Skeletal muscle satellite cell (primary cell): ENCODE data around the gene STPG3.

ENCODE experiments used
- H3K27me3 ChIP-seq: 2 replicates; pipeline ENCODE4 v1.7.0; 2013; ENCODE audit warnings: low read length; ENCODE audit not compliant: control insufficient read depth, insufficient read depth
- H3K36me3 ChIP-seq: 2 replicates; pipeline ENCODE4 v1.7.0; 2013; ENCODE audit warnings: mild to moderate bottlenecking, control low read depth, low read length; ENCODE audit not compliant: insufficient read depth
- H3K4me1 ChIP-seq: 2 replicates; pipeline ENCODE4 v1.7.0; 2013; ENCODE audit warnings: low read length; ENCODE audit not compliant: control insufficient read depth, insufficient read depth
- H3K4me2 ChIP-seq: 2 replicates; pipeline ENCODE4 v1.7.0; 2013; ENCODE audit warnings: mild to moderate bottlenecking, low read length
- H3K4me3 ChIP-seq: 2 replicates; pipeline ENCODE4 v1.7.0; 2013; ENCODE audit warnings: low read length
- H3K9ac ChIP-seq: 2 replicates; pipeline ENCODE4 v1.7.0; 2013; ENCODE audit warnings: mild to moderate bottlenecking, low read depth, low read length, moderate library complexity
- H3K9me3 ChIP-seq: replicated peaks from 2 replicates; pipeline ENCODE4 v1.7.0; 2013; ENCODE audit warnings: mild to moderate bottlenecking, control low read depth, low read length

Gene STPG3

DNA sequence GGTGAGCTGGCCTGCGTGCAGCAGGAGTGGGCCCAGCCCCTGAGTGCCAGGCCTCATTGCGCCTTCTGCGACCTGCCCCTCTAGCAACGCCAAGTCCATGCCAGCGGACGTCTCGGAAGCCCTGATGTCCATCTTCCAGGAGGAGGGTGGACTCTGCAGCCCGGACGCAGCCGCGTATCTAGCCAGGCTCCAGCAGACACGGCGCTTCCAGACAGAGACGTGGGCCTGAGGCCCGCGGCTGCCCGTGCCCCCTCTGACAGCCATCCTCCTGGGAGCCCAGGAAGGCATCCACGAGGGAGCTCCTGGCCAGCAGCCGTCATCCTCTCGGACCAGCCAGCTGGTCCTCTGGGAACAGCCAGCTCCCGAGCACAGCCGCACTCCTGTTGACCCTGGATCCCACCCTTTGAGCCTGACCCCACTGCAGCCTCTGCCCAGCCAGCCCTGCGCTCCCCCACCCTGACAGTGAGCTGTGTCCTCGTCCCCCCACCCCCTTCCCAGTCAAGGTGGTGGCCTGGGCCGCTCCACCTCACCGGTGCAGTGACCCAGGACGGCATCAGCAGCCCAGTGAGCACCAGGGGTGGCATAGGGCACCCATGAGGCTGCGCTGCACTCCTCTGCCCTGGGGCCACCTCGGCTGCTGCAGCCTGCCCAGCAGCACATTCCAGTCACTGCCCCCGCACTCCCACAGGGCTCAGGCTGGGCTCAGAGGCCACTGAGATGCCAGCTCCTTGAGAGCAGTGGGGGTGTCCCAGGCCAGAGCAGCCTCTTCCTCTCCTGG, 34.7 kb upstream of the STPG3 start:
- Histone ChIP-seq H3K4me1 (peaks cover 29% of the 10 kb centered on the region), H3K4me2 (peak overlapping the region; percentile 76), H3K36me3 (peaks cover 5% of the 10 kb centered on the region), H3K27me3 (no peaks in the 10 kb centered on the region), H3K4me3 (no peak overlapping the region), H3K9ac (no peak overlapping the region), H3K9me3 (no peaks in the 10 kb centered on the region)

DNA sequence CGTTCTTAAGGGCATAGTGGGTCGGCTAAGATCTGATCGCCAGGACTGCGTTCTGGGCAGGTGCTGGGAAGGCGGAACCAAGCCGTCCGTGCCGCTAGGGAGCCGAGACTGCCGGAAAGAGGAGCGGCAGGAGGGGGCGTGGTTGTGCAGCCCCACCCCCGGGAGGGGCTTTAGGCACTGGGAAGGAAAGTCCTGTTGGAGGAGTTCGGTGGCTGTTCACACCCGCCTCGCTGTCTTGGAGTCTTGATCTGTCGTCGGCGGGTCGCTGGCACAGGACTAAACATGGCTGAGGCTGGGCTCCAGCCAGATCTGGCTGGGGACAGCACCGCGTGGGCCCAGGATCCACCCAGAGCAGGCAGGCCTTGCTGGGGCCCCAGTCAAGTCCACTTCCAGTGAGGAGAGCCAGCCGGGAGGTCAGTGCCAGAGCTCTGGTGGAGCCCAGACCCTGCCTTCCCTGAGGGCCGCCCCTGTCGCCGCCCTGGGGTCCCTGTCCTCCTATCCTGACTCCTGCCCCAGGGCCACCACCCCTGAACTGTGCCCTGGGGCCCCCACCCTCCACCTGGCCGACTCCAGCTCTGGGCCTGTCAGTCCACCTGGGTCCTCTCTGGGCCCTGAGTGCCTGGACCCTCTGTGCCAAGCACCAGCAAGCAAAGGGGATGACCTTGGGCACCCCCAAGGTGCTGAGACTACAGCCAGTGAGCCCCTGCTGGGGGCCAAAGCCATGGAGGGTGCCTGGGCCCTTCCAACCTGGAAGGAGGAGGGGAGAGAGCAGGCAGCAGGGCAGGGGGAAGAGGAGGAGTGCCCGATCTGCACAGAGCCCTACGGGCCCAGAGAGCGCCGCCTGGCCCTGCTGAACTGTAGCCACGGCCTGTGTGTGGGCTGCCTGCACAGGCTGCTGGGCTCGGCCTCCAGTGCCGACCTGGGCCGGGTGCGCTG, 33.5 kb upstream of the STPG3 start:
- peaks cover 5% of the 10 kb centered on the region for H3K36me3 ChIP-seq
- H3K4me3 ChIP-seq = peak overlapping the region; percentile 53
- H3K4me2 ChIP-seq = peak overlapping the region; percentile 76
- no peaks in the 10 kb centered on the region for H3K9me3 ChIP-seq
- H3K4me1 ChIP-seq = peaks cover 29% of the 10 kb centered on the region
- peak overlapping the region; percentile 54 for H3K9ac ChIP-seq
- H3K27me3 ChIP-seq = no peaks in the 10 kb centered on the region

DNA sequence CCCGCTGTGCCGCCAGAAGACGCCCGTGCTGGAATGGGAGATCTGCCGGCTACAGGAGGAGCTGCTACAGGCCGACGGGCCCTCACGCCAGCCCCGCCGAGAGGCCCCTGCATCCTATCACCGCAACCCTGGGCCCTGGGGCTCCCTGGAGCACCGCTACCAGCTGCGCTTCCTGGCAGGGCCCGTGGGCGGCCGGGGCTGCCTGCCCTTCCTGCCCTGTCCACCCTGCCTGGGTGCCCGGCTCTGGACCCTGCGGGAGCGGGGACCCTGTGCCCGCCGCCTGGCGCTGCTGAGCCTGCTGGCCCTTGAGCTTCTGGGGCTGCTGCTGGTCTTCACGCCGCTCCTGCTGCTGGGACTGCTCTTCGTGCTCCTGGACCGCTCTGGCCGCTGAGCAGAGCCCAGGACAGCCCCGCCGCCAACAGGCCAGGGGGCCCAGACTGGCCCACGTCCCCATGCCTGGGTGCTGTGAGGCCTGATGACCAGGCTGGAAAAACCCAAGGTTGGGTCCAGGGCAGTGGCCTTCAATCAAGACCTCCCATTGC, 32.8 kb upstream of the STPG3 start:
- Histone ChIP-seq H3K27me3 (no peaks in the 10 kb centered on the region), H3K9me3 (no peaks in the 10 kb centered on the region), H3K4me3 (no peak overlapping the region), H3K4me1 (peaks cover 36% of the 10 kb centered on the region), H3K9ac (no peak overlapping the region), H3K36me3 (peaks cover 5% of the 10 kb centered on the region), H3K4me2 (peak overlapping the region; percentile 32)

DNA sequence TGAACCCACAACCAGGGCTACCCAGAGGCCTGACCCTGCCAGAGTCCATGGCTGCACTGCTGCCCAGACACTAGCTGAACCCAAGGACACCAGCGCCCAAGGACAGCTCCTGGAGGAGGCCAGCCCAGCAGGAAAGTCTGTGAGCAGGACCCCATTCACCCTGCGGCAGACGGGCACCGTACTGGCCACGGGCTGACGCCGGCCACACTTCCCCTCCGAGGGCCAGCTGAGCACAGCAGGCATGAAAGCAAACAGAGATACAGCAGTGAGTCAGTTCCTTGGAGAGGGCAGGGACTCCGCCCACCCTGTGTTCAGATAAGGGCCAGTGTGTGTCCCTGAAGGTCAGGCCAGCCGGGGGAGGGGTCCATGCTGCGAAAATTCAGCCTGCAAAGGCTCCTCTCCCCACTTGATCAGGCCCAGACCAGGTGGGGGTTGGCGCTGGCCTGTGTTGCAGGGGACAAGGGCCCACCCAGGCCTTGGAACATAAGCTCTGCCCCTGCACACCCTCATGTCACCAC, 32.3 kb upstream of the STPG3 start:
- Histone ChIP-seq H3K36me3 (peaks cover 5% of the 10 kb centered on the region), H3K9me3 (no peaks in the 10 kb centered on the region), H3K4me1 (peaks cover 38% of the 10 kb centered on the region), H3K27me3 (no peaks in the 10 kb centered on the region), H3K4me2 (peak overlapping the region; percentile 32), H3K4me3 (no peak overlapping the region), H3K9ac (no peak overlapping the region)

DNA sequence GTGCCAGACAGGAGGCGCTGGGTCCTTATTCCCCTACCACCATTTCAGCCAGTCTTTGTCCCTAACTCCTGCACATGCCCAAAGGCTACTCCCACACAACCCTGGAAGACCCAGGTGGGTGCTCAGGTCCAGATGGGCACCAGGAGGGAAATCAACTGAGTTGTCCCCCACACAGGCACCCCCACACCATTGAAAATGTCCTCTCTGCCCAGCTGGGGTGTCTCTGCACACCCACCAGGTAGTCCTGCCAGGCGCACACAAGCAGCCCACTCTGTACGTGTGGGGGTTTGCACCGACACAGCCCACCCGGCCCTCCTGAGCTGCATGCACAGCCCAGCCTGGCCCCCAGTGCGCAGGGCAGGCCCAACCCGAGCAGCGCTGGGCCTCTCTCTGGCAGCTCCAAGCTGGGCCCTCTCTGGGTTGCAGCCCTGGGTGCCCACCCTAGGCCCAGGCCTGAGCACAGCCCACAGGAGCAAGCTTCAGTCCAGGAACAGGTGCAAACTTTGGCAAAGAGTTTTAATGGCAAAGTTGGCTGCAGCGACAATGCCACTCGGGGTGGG, 31.2 kb upstream of the STPG3 start:
- H3K4me2 ChIP-seq = no peak overlapping the region
- no peaks in the 10 kb centered on the region for H3K27me3 ChIP-seq
- no peaks in the 10 kb centered on the region for H3K9me3 ChIP-seq
- peaks cover 46% of the 10 kb centered on the region for H3K4me1 ChIP-seq
- H3K4me3 ChIP-seq = no peak overlapping the region
- H3K36me3 ChIP-seq = peaks cover 2% of the 10 kb centered on the region
- no peak overlapping the region for H3K9ac ChIP-seq

DNA sequence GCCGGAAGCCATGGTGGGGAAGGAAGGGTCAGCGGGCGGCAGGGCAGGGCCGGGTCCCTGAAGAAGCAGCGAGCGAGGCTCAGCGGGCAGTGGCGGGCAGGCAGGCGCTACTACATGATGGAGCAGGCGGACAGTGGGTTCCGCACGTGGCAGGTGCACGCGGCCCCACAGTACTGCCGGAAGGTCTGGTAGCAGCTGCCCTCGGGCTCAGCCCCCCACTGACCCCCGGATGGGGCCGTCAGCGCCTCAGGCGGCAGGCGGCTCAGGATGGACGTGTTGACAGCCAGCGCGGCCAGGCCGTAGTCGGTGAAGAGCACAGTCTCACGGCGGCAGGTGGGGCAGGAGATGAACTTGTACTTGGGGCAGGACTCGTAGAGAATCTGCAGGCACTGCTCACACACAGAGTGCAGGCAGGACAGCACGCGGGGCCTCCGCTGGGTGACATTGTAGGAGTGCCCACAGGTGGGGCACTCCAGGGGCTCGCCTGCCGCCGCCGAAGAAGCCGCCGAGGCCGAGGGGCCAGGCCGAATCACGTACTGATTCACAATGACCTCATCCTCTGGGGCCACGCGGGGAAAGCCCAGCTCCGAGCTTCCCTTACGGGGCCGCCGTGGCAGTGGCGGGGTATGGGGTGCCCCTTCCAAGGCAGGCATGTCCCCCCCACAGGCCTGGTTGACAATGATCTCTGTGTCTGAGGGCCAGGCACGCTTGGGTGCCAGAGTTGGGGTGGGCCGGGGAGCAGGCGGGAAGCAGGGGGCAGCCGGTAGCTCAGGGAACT, 30.6 kb upstream of the STPG3 start:
- H3K4me3 ChIP-seq = no peak overlapping the region
- H3K36me3 ChIP-seq = no peaks in the 10 kb centered on the region
- no peak overlapping the region for H3K4me2 ChIP-seq
- peaks cover 52% of the 10 kb centered on the region for H3K4me1 ChIP-seq
- H3K9ac ChIP-seq = no peak overlapping the region
- no peaks in the 10 kb centered on the region for H3K9me3 ChIP-seq
- no peaks in the 10 kb centered on the region for H3K27me3 ChIP-seq

DNA sequence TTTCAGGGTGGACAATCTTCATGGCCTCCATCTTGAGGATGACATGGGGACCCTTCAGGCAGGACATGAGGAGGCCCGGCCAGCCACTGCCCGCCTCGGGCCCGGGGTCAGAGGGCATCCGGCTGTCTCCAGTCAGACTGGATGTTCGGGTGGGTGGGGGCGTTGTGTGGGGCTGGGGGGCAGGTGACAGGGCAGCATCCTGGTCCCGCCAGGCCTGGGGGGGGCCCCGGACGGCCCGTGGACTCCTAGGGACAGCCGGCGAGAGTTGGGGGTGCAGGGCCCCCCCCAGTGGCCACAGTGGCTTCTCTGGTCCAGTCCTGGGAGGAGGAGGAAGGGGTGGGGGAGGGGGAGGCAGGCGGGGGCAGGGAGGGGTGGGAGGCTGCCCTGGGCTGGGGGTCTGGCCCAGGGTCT, 30.0 kb upstream of the STPG3 start:
- H3K4me1 ChIP-seq = peaks cover 55% of the 10 kb centered on the region
- no peaks in the 10 kb centered on the region for H3K36me3 ChIP-seq
- H3K4me2 ChIP-seq = no peak overlapping the region
- H3K4me3 ChIP-seq = no peak overlapping the region
- H3K9me3 ChIP-seq = no peaks in the 10 kb centered on the region
- H3K9ac ChIP-seq = no peak overlapping the region
- no peaks in the 10 kb centered on the region for H3K27me3 ChIP-seq

DNA sequence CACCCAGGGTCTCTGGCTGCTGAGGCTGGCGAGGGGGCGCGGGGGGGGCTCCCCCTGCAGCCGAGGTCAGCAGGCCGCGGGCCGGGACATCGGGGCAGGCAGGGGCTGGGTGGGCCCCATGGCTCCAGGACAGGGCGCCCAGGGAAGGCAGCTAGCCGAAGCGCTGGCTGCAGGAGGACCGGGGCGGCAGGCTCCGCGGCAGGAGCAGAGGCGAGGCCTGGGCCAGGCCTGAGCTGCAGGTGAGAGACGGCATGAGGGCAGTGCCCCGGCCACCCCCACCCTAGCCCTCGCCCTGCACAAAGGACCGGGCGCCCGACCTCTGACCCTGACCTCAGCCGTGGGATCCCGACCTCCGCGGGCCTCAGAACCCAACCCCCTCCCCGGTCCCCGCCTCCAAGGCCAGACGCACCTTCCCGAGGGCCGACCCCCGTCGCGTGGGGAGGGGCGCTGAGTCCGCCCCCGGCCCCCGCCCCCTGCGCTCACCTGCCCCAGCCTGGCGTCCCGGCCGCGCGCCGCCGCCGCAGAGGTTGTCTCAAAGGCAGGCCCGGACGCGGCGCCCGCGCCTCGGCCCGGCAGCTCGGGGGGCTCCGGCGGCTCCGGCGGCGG, 29.5 kb upstream of the STPG3 start:
- Histone ChIP-seq H3K9ac (no peak overlapping the region), H3K4me1 (peaks cover 56% of the 10 kb centered on the region), H3K9me3 (no peaks in the 10 kb centered on the region), H3K36me3 (no peaks in the 10 kb centered on the region), H3K4me3 (peak overlapping the region; percentile 59), H3K27me3 (no peaks in the 10 kb centered on the region), H3K4me2 (peak overlapping the region; percentile 89)

DNA sequence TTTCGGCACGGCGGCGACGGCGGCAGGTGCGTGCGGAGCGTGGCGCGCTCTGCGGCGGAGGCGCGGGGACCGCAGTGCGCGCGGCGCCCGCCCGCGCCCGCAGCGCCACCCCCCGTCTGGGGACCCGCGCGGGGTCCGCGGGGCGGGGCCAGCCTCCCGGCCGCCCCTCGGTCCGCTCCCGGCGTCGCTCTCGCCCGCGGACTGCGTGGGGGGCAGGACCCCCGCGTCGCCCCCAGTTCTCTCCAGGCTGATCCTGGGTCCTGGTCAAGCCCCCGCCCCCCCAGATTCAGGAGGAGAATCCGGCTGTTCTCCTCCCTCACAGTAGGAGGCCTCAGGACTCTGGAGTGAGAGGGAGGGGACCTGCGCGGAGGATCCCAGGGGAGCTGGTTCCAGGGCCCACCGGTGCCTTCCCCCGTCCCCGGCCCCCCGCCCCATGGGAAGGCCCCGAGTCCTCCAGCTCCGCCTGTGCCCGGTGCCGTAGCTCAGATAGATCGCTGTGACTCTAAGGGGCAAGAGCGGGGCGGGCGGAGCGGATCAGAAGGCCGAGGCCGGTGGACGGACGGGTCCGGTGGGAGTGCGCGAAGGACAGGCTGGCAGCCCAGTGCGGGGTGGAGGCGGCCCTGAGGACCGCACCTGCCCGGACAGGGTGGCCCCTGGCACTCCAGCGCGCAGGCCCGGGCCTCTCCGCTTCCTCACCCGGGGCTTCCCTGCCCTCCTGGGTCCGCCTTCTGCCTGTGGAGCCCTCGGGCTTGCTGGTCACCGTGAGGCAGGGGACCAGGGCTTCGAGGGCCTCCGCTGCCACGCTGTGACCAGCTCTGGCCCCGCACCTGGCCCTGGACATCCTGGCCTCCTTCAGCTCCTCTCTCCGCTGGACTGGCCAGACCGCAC, 28.7 kb upstream of the STPG3 start, which contains the start of gene RNF208:
Gene RNF208, minus strand, starts transcription at position 51 of the 888 bp plus-strand sequence. CDS start 1,028 bp downstream, outside the sequence.
- H3K27me3 ChIP-seq = no peaks in the 10 kb centered on the region
- no peaks in the 10 kb centered on the region for H3K36me3 ChIP-seq
- H3K4me2 ChIP-seq = peak within 1 kb of the TSS; percentile 89
- peaks cover 56% of the 10 kb centered on the region for H3K4me1 ChIP-seq
- peak within 1 kb of the TSS; percentile 59 for H3K9ac ChIP-seq
- no peaks in the 10 kb centered on the region for H3K9me3 ChIP-seq
- H3K4me3 ChIP-seq = peak within 1 kb of the TSS; percentile 96
